GM18502 (cell line): ENCODE measurements around the gene MSL1.

ENCODE experiments used
- ATAC-seq: cut with Tn5 transposase; IDR thresholded peaks from one replicate; pipeline ENCODE4 v1.9.1; 2021; ENCODE audit warnings: mild to moderate bottlenecking; ENCODE audit not compliant: unreplicated experiment, poor library complexity

The MSL1 gene

GRCh38 chr17:40121181-40122135 is at the start of gene MSL1:
Gene MSL1 (plus strand): TSS chr17:40121971. CDS start chr17:40122613, 642 bp downstream.
- ATAC-seq: peak; percentile 54

GRCh38 chr17:40072040-40072734 is 49.6 kb upstream of the MSL1 start:
- no peak for ATAC-seq

- no peak for ATAC-seq
Observed at GRCh38 chr17:40072735-40073346, 48.9 kb upstream of the MSL1 start.

- no peak for ATAC-seq
Observed at GRCh38 chr17:40073454-40074174, 48.2 kb upstream of the MSL1 start.

- ATAC-seq: no peak
Observed at GRCh38 chr17:40074175-40074512, 47.6 kb upstream of the MSL1 start.

- no peak for ATAC-seq
Observed at GRCh38 chr17:40074871-40075200, 46.9 kb upstream of the MSL1 start.

- ATAC-seq: no peak
Observed at GRCh38 chr17:40075201-40075941, 46.4 kb upstream of the MSL1 start.

- ATAC-seq: no peak
Observed at GRCh38 chr17:40075942-40076498, 45.8 kb upstream of the MSL1 start.

GRCh38 chr17:40076591-40076990 is 45.2 kb upstream of the MSL1 start:
- ATAC-seq: no peak

GRCh38 chr17:40079545-40079944 is 42.2 kb upstream of the MSL1 start:
- no peak for ATAC-seq

GRCh38 chr17:40084477-40084876 is 37.3 kb upstream of the MSL1 start:
- no peak for ATAC-seq

- ATAC-seq: no peak
Observed at GRCh38 chr17:40086150-40087044, 35.4 kb upstream of the MSL1 start.

- ATAC-seq: no peak
Observed at GRCh38 chr17:40087049-40087794, 34.5 kb upstream of the MSL1 start.

- no peak for ATAC-seq
Observed at GRCh38 chr17:40087903-40088718, 33.7 kb upstream of the MSL1 start.

- no peak for ATAC-seq
Observed at GRCh38 chr17:40089077-40089895, 32.5 kb upstream of the MSL1 start.
